ENCODE measurements around the gene NUDCD2. TPM values are rescaled to one million over a fixed set of nuclear protein-coding genes. Genes with fewer than 3 reads are reported as not detected.
A peak's percentile ranks its signal among the peaks of the same experiment; 100 is the strongest.

The NUDCD2 gene
- polyA plus RNA-seq, 3 donors = 3.4 to 23.6 (median 22.0) TPM

GRCh38 chr5:163434401-163434866 lies 25.5 kb downstream of the NUDCD2 start:
- Histone ChIP-seq H3K36me3 (replicated peaks in 1 of 2; ENCODE audit: control insufficient read depth in 1 of 2, insufficient read depth in 2 of 2, low read length in 2 of 2) (no peaks in the 10 kb centered on the region), H3K27me3 (ENCODE audit: control insufficient read depth in 2 of 2, insufficient read depth in 2 of 2, low read length in 2 of 2) (no peaks in the 10 kb centered on the region), H2AFZ (ENCODE audit: insufficient read depth, low read depth, low read length, poor library complexity, severe bottlenecking) (no peak overlapping the region), H3K9me3 (replicated peaks in 1 of 2; ENCODE audit: control insufficient read depth in 1 of 2, insufficient read depth in 1 of 2, low read length in 2 of 2) (no peaks in the 10 kb centered on the region), H4K20me1 (ENCODE audit: insufficient read depth, low read length) (no peaks in the 10 kb centered on the region), H3K4me1 (ENCODE audit: control insufficient read depth in 1 of 2, insufficient read depth in 2 of 2, low read length in 2 of 2) (peaks cover 17 to 25% of the 10 kb centered on the region in 2 donors), H3K9ac (ENCODE audit: insufficient read depth, low read length, poor library complexity, severe bottlenecking) (no peak overlapping the region), H3K79me2 (ENCODE audit: insufficient read depth, low read length) (peaks cover 20% of the 10 kb centered on the region), H3K4me2 (replicated peaks; ENCODE audit: extremely low read depth, low read length, poor library complexity, severe bottlenecking) (no peak overlapping the region), H3K4me3 (replicated peaks in 1 of 3; ENCODE audit: low read depth in 2 of 3, low read length in 3 of 3) (no peak overlapping the region), H3K27ac (ENCODE audit: low read depth in 1 of 2, low read length in 2 of 2) (no peak overlapping the region)
- Mint-ChIP-seq H3K27ac (no peak overlapping the region), H3K4me1 (peaks cover 23% of the 10 kb centered on the region), H3K36me3 (no peaks in the 10 kb centered on the region), H3K27me3 (ENCODE audit: low read depth in 3 of 3) (no peaks in the 10 kb centered on the region), H3K9me3 (no peaks in the 10 kb centered on the region), H3K4me3 (no peak overlapping the region)
- peak in 1 of 3 donors; percentile 36 for DNase-seq
- intact Hi-C loops (cut with micrococcal nuclease) = no loop called here
- no peak for TF ChIP-seq CTCF (IDR thresholded peaks at IDR 0.05)
- no CpG with 5 or more reads among the region's 3 CpGs for WGBS (ENCODE audit: insufficient coverage)

GRCh38 chr5:163433271-163433670 lies 26.6 kb downstream of the NUDCD2 start:
- H4K20me1 ChIP-seq (ENCODE audit: insufficient read depth, low read length) = no peaks in the 10 kb centered on the region
- H3K27ac Mint-ChIP-seq = no peak overlapping the region

More at GRCh38 chr5:163433271-163433670, 26.6 kb downstream of the NUDCD2 start:
- peaks cover 9 to 13% of the 10 kb centered on the region in 2 donors for H3K4me1 ChIP-seq (ENCODE audit: control insufficient read depth in 1 of 2, insufficient read depth in 2 of 2, low read length in 2 of 2)
- DNase-seq = no peak
- H3K4me3 ChIP-seq (replicated peaks in 1 of 3; ENCODE audit: low read depth in 2 of 3, low read length in 3 of 3) = no peak overlapping the region
- no peak overlapping the region for H3K4me2 ChIP-seq (replicated peaks; ENCODE audit: extremely low read depth, low read length, poor library complexity, severe bottlenecking)
- H3K4me1 Mint-ChIP-seq = peaks cover 12% of the 10 kb centered on the region
- H3K27me3 ChIP-seq (ENCODE audit: control insufficient read depth in 2 of 2, insufficient read depth in 2 of 2, low read length in 2 of 2) = no peaks in the 10 kb centered on the region
- intact Hi-C loops (cut with micrococcal nuclease) = no loop called here
- WGBS (ENCODE audit: insufficient coverage) = 77% methylated on average over 5 of the region's 5 CpGs
- H3K27me3 Mint-ChIP-seq (ENCODE audit: low read depth in 3 of 3) = no peaks in the 10 kb centered on the region
- H3K9ac ChIP-seq (ENCODE audit: insufficient read depth, low read length, poor library complexity, severe bottlenecking) = no peak overlapping the region
- no peaks in the 10 kb centered on the region for H3K36me3 ChIP-seq (replicated peaks in 1 of 2; ENCODE audit: control insufficient read depth in 1 of 2, insufficient read depth in 2 of 2, low read length in 2 of 2)
- no peak for TF ChIP-seq CTCF (IDR thresholded peaks at IDR 0.05)
- no peaks in the 10 kb centered on the region for H3K9me3 Mint-ChIP-seq
- H3K4me3 Mint-ChIP-seq = no peak overlapping the region
- H3K27ac ChIP-seq (ENCODE audit: low read depth in 1 of 2, low read length in 2 of 2) = no peak overlapping the region
- H3K36me3 Mint-ChIP-seq = no peaks in the 10 kb centered on the region
- peaks cover 8% of the 10 kb centered on the region for H3K79me2 ChIP-seq (ENCODE audit: insufficient read depth, low read length)
- no peak overlapping the region for H2AFZ ChIP-seq (ENCODE audit: insufficient read depth, low read depth, low read length, poor library complexity, severe bottlenecking)
- H3K9me3 ChIP-seq (replicated peaks in 1 of 2; ENCODE audit: control insufficient read depth in 1 of 2, insufficient read depth in 1 of 2, low read length in 2 of 2) = no peaks in the 10 kb centered on the region

Measured in CD14-positive monocyte (primary cell).